Stimulated activated CD8-positive, alpha-beta memory T cell treated with anti-CD3 and anti-CD28 coated beads, Interleukin-15, amount 100 ng/mL, for 48 hours (primary cell): ENCODE measurements around the gene ATP5MK.
"Not testable (repeated sequence)": the region's sequence is repeated elsewhere in the genome, so short reads cannot be mapped to it uniquely, and the experiment has no call there.

Source experiments
- DNase-seq, 2 donors: peaks; one replicate each; pipeline ENCODE4 v3.0.0-alpha.2; 2020; ENCODE audit warnings: low read depth in 2 of 2

Gene ATP5MK

DNA sequence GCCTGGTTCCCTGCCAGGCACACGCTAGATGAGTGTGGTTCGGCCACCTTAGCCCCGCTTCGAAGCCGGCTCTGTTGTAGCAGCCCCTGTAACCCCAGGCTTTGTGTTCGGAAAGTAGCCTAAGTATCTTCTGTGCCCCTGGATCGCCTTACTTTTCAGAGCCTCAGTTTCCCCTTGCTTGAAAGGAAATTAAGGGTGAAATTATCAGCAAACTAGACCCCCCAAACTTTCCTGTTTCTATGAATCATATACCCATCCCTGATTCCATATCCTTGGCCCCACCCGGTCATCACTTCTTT, 463 bp upstream of the ATP5MK start:
- no peak for DNase-seq

GRCh38 chr10:103395754-103396066, 565 bp downstream of the ATP5MK start:
- DNase-seq = no peak

DNA sequence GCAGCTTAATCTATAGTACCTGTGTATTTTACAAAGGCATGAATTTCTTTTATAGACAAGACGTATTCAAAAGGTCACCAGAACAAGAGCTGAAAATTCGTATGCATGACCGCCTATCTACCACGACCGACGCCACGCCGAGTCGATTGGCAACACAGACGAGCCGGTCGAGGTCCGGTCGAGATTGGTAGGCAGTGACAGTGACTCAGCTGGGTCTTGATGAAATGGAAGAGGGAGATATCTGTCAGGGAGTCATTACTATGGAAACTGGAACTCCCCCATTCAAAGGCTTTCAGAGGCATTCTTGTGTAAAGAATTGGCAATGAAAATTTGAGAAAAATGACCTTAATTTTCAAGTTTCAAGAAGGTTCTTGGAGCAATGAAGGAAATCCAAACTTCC, 2.1 kb downstream of the ATP5MK start:
- DNase-seq = no peak

GRCh38 chr10:103382769-103383168, 13.5 kb downstream of the ATP5MK start:
- DNase-seq = no peak

DNA sequence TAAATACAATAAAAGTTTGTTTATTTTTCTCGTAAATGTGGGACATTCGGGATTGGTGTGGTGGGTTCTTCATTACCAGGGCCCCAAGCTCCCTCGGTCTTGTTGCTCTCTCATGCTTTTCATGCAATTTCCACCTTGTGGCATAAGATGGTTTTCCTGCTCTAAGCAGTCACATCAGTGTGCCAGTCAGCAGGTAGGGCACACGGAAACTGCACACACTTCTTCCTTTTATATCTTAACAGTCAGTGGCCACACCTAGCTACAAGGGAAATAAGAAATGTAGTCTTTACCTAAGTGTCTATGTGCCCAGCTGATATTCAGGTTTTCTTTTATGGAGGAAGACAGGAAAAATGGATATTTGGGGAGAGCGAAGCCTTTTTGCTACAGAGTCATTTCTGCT, 22.0 kb downstream of the ATP5MK start:
- no peak for DNase-seq

DNA sequence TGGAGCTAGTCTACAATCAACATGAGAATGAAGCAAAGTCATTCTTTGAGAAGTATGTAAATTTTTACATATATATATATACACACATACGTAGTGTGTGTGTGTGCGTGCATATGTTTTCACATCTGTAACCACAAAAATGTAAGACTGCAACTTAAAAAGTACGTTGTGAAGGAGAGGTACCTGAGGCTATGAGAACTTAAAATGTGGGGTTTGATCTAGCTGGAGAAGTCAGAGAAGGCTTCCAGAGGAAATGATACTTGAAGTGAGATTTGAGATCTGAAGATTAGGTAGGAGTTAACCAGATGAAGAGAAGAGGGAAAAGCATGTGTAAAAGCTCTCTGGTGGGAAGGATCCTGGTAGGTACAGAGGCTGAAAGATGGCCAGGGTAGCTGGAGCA, 22.7 kb downstream of the ATP5MK start:
- no peak for DNase-seq

- peak; percentile 85 to 88 for DNase-seq
Observed at GRCh38 chr10:103367782-103368518, 28.3 kb downstream of the ATP5MK start, which contains the start of gene TAF5. Gene TAF5, plus strand, starts transcription at chr10:103367976. Its CDS starts 14 bp downstream, at chr10:103367990.

DNA sequence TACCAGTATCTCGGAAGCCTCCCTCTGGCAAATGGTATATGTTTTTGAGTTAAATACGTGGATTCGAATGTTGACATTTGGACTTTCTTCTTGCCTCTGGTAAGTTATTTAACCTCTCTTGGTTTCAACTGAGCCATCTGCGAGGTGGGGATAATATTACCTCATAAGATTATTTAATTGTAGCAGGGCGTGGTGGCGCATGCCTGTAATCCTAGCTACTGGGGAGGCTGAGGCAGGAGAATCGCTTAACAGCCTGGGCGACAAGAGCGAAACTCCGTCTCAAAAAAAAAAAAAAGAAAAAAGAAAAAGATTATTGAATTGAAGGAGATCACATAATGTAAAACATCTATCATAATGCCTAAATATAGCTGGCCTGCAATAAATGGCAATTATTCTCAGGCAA, 28.9 kb downstream of the ATP5MK start:
- DNase-seq = no peak

DNA sequence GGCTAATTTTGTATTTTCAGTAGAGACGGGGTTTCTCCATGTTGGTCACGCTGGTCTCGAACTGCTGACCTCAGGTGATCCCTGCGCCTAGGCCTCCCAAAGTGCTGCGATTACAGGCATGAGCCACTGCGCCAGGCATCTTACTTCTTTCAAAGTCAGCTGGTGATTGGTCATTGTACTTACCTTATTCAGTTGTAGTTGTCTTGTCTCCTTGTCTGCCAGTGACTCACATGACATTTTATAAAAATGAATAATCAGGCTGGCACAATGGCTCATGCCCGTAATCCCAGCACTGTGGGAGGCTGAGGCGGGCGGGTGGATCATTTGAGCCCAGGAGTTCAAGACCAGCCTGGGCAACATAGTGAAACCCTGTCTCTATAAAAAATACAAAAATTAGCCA, 35.5 kb downstream of the ATP5MK start:
- DNase-seq = not testable (repeated sequence)

- not testable (repeated sequence) for DNase-seq
Observed at GRCh38 chr10:103359493-103359892, 36.8 kb downstream of the ATP5MK start.

- DNase-seq = no peak
Observed at GRCh38 chr10:103355906-103356599, 40.2 kb downstream of the ATP5MK start.

GRCh38 chr10:103354567-103354966, 41.7 kb downstream of the ATP5MK start:
- DNase-seq = not testable (repeated sequence)

- DNase-seq = no peak
Observed at GRCh38 chr10:103353281-103353680, 43.0 kb downstream of the ATP5MK start.

DNA sequence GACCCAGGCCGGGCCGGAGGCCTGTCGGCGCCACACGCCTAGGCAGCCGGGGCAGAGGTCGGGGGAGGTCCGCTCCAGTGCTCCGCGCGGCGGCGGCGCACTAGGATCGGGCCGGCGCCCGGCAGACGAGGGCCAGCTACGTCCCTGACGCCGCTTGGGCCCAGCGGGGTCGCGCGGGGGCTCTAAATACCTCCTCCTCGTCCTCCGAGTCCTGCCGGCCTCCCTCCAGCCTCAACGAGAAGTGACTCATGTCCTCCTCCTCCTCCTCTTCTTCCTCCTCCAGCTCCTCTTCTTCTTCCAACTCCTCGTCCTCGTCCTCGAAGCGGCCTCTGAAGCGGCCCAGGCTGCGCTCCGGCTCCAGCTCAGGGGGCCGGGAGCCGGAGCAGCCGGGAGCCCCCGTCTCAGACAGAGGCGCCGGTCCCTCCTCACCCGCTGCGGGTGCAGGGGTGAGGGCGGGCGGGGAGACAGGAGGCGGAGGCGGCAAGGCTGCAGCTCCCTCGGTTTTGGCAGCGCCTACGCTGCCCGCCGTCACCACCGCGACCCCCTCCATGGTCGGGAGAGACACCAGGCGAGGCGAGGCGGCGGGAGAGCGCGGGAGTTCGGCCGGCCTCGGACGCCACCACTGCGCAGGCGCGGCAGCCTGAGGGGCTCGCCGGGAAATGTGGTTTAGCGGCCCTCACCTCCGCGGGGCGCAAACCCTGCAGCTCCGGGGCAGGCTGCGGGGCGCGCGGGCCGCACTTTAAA, 45.6 kb downstream of the ATP5MK start, which contains the start of gene PCGF6:
PCGF6 (minus strand) TSS at position 624 of the 744 bp plus-strand sequence; CDS start at position 550, 74 bp downstream.
- peak; percentile 75 for DNase-seq

DNA sequence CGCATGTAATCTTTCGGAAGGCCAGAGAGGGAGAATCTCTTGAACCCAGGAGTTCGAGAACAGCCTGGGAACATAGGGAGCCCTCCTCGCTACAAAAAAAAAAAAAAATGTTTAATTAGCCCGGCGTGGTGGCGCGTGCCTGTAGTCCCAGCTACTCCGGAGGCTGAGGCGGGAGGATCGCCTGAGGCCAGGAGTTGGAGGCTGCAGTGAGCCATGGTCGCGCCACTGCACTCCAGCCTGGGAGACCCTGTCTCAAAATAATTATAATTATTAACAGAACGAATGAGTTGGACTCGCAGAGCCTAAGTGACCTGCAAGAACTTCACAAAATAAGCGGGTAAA, 46.1 kb downstream of the ATP5MK start:
- no peak for DNase-seq
